ENCODE data around the gene MAGI1.

MAGI1 gene

GRCh38 chr3:65675011-65675410 is 363.7 kb downstream of the MAGI1 start:
- peaks cover 7% of the 10 kb centered on the region for H3K79me1 ChIP-seq (ENCODE audit: low read length)
- H3K9ac ChIP-seq (ENCODE audit: low read length) = no peak overlapping the region
- no peak overlapping the region for H3K4me3 ChIP-seq (ENCODE audit: low read length)
- H3K79me2 ChIP-seq (ENCODE audit: control insufficient read depth, insufficient read depth, low read length) = no peaks in the 10 kb centered on the region
- H4K8ac ChIP-seq (ENCODE audit: low read depth, low read length) = no peak overlapping the region
- no peaks in the 10 kb centered on the region for H3K27me3 ChIP-seq (ENCODE audit: insufficient read depth, low read length, poor library complexity)
- H3K27ac ChIP-seq (ENCODE audit: low read depth, low read length) = no peak overlapping the region
- no peak overlapping the region for H2AK5ac ChIP-seq (ENCODE audit: low read length)
- no peak overlapping the region for H4K5ac ChIP-seq (ENCODE audit: low read length)
- no peak overlapping the region for H3K23ac ChIP-seq (ENCODE audit: low read length)
- no peak overlapping the region for H2BK5ac ChIP-seq (ENCODE audit: low read length)
- no peaks in the 10 kb centered on the region for H3K4me1 ChIP-seq (ENCODE audit: control insufficient read depth, low read depth, low read length)
- H3K18ac ChIP-seq (ENCODE audit: low read length) = no peak overlapping the region
- no peak overlapping the region for H3K4me2 ChIP-seq (ENCODE audit: low read length)
- H2BK120ac ChIP-seq (ENCODE audit: low read depth, low read length) = no peak overlapping the region
- no CpG with 5 or more reads among the region's 3 CpGs for WGBS (ENCODE audit: extremely low coverage, insufficient coverage, low lambda C conversion rate)
- no peak for DNase-seq
- no peak overlapping the region for H3K56ac ChIP-seq (ENCODE audit: low read length)
- H2BK15ac ChIP-seq (replicated peaks; ENCODE audit: low read depth) = no peak overlapping the region
- H3K36me3 ChIP-seq (ENCODE audit: control insufficient read depth, insufficient read depth, low read length) = no peaks in the 10 kb centered on the region
- H3K4ac ChIP-seq (ENCODE audit: low read depth, low read length) = no peak overlapping the region

DNA sequence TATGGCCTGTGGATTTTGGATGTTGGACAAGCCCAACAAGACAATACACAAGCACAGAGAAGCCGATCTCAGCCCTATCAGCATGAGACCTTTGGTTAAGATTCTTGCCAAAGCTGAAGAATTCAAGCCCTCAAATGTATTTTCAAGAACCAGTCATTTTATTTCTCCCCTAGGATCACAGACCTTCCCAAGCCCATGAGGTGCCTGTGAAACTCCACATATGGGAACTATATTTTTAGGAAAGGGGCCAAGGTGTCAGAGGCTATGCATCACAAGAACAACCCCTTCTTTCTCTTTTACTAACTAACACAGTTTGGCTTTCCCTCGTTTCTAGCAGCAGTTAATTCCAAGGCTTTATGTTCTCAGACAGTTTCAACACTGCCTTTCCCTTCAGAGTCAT is 364.5 kb downstream of the MAGI1 start:
- H2BK15ac ChIP-seq (replicated peaks; ENCODE audit: low read depth) = no peak overlapping the region
- no peak overlapping the region for H3K4me3 ChIP-seq (ENCODE audit: low read length)
- H3K23ac ChIP-seq (ENCODE audit: low read length) = no peak overlapping the region
- H4K8ac ChIP-seq (ENCODE audit: low read depth, low read length) = no peak overlapping the region
- H3K56ac ChIP-seq (ENCODE audit: low read length) = no peak overlapping the region
- DNase-seq = no peak
- H3K4me1 ChIP-seq (ENCODE audit: control insufficient read depth, low read depth, low read length) = no peaks in the 10 kb centered on the region
- H2BK5ac ChIP-seq (ENCODE audit: low read length) = no peak overlapping the region
- WGBS (ENCODE audit: extremely low coverage, insufficient coverage, low lambda C conversion rate) = no CpG with 5 or more reads among the region's 2 CpGs
- no peaks in the 10 kb centered on the region for H3K36me3 ChIP-seq (ENCODE audit: control insufficient read depth, insufficient read depth, low read length)
- H3K79me1 ChIP-seq (ENCODE audit: low read length) = peaks cover 7% of the 10 kb centered on the region
- no peak overlapping the region for H2AK5ac ChIP-seq (ENCODE audit: low read length)
- H3K18ac ChIP-seq (ENCODE audit: low read length) = no peak overlapping the region
- no peak overlapping the region for H2BK120ac ChIP-seq (ENCODE audit: low read depth, low read length)
- H3K27ac ChIP-seq (ENCODE audit: low read depth, low read length) = no peak overlapping the region
- H3K4ac ChIP-seq (ENCODE audit: low read depth, low read length) = no peak overlapping the region
- H3K79me2 ChIP-seq (ENCODE audit: control insufficient read depth, insufficient read depth, low read length) = no peaks in the 10 kb centered on the region
- H3K27me3 ChIP-seq (ENCODE audit: insufficient read depth, low read length, poor library complexity) = no peaks in the 10 kb centered on the region
- no peak overlapping the region for H3K4me2 ChIP-seq (ENCODE audit: low read length)
- H3K9ac ChIP-seq (ENCODE audit: low read length) = no peak overlapping the region
- no peak overlapping the region for H4K5ac ChIP-seq (ENCODE audit: low read length)

DNA sequence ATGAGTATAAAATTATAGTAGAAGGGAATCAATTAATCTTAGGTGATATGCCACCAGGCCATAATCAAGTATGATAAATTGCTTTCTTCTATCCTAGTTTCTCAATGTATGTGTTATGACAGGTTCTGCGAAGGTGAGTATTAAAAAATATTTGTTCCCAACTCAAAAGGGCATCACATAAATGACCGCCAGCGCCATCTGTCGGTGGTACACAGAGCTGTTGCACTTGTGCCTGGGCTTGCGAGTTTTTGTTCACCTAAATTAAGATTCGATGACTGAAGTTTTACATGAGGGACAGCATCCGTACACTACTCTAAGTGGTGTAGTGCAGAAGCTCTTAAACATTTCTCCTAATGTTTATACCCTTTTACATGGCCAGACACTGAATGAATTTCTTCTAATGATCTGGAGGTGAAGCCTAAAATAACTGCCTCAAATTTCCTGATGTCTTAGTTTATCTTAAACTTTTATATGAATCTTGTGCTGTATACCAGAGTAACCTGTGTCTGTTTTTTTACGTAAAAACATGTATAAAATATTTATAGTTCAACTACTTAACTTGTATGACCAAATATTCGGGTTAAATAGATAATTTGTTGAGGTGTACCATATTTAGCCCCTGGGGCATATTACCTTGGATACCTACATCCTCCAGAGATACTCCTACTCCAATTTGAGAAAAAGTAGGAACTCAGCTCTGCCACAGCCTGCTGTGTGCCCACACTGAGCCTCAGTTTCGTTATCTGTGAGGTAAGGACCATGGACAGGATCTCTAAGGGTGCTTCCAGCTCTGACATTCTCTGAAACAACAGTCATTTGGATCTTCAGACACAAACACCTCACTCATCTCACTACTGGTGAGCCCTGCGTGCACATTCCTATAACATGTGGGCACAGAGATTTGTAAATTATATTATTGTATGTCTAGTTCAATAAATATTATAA is 365.6 kb downstream of the MAGI1 start:
- Histone ChIP-seq H4K8ac (ENCODE audit: low read depth, low read length) (no peak overlapping the region), H2BK120ac (ENCODE audit: low read depth, low read length) (no peak overlapping the region), H3K36me3 (ENCODE audit: control insufficient read depth, insufficient read depth, low read length) (no peaks in the 10 kb centered on the region), H3K18ac (ENCODE audit: low read length) (no peak overlapping the region), H3K4ac (ENCODE audit: low read depth, low read length) (no peak overlapping the region), H3K4me3 (ENCODE audit: low read length) (no peak overlapping the region), H2BK5ac (ENCODE audit: low read length) (no peak overlapping the region), H3K56ac (ENCODE audit: low read length) (no peak overlapping the region), H3K79me1 (ENCODE audit: low read length) (peaks cover 7% of the 10 kb centered on the region), H4K5ac (ENCODE audit: low read length) (no peak overlapping the region), H3K23ac (ENCODE audit: low read length) (no peak overlapping the region), H2BK15ac (replicated peaks; ENCODE audit: low read depth) (no peak overlapping the region), H3K79me2 (ENCODE audit: control insufficient read depth, insufficient read depth, low read length) (no peaks in the 10 kb centered on the region), H3K27me3 (ENCODE audit: insufficient read depth, low read length, poor library complexity) (no peaks in the 10 kb centered on the region), H3K4me2 (ENCODE audit: low read length) (no peak overlapping the region), H3K9ac (ENCODE audit: low read length) (no peak overlapping the region), H3K27ac (ENCODE audit: low read depth, low read length) (no peak overlapping the region), H3K4me1 (ENCODE audit: control insufficient read depth, low read depth, low read length) (no peaks in the 10 kb centered on the region), H2AK5ac (ENCODE audit: low read length) (no peak overlapping the region)
- peak; percentile 64 for DNase-seq
- no CpG with 5 or more reads among the region's 11 CpGs for WGBS (ENCODE audit: extremely low coverage, insufficient coverage, low lambda C conversion rate)

DNA sequence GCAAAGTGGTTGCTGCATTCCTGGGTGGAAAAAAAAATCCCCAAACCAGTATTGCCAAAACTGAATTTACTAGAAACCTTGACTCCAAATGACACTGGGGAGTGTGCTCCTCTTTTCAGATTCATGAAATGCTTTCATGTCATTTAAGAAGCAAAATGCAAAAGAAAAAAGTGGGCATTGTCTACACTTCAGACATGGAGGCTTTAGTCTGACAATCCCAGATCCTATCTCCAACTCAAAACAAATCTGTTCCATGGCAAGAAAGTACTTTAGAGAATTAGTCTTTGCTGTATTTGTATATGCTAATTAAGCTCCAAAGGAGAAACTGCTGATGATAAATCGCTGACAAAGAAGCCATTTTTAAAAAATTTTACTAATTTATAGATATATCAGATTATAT is 366.7 kb downstream of the MAGI1 start:
- Histone ChIP-seq H3K4me2 (ENCODE audit: low read length) (no peak overlapping the region), H3K27ac (ENCODE audit: low read depth, low read length) (no peak overlapping the region), H2BK5ac (ENCODE audit: low read length) (no peak overlapping the region), H3K27me3 (ENCODE audit: insufficient read depth, low read length, poor library complexity) (no peaks in the 10 kb centered on the region), H3K79me1 (ENCODE audit: low read length) (peaks cover 2% of the 10 kb centered on the region), H4K8ac (ENCODE audit: low read depth, low read length) (no peak overlapping the region), H3K23ac (ENCODE audit: low read length) (no peak overlapping the region), H3K4me3 (ENCODE audit: low read length) (no peak overlapping the region), H3K36me3 (ENCODE audit: control insufficient read depth, insufficient read depth, low read length) (no peaks in the 10 kb centered on the region), H2BK15ac (replicated peaks; ENCODE audit: low read depth) (no peak overlapping the region), H2BK120ac (ENCODE audit: low read depth, low read length) (no peak overlapping the region), H4K5ac (ENCODE audit: low read length) (no peak overlapping the region), H3K56ac (ENCODE audit: low read length) (no peak overlapping the region), H3K4me1 (ENCODE audit: control insufficient read depth, low read depth, low read length) (no peaks in the 10 kb centered on the region), H3K9ac (ENCODE audit: low read length) (no peak overlapping the region), H3K4ac (ENCODE audit: low read depth, low read length) (no peak overlapping the region), H3K18ac (ENCODE audit: low read length) (no peak overlapping the region), H2AK5ac (ENCODE audit: low read length) (no peak overlapping the region), H3K79me2 (ENCODE audit: control insufficient read depth, insufficient read depth, low read length) (no peaks in the 10 kb centered on the region)
- no peak for DNase-seq
- WGBS (ENCODE audit: extremely low coverage, insufficient coverage, low lambda C conversion rate) = no CpG with 5 or more reads among the region's 1 CpG

GRCh38 chr3:65671004-65671403 is 367.7 kb downstream of the MAGI1 start:
- no peaks in the 10 kb centered on the region for H3K27me3 ChIP-seq (ENCODE audit: insufficient read depth, low read length, poor library complexity)
- no peak overlapping the region for H2BK120ac ChIP-seq (ENCODE audit: low read depth, low read length)
- no peak overlapping the region for H3K56ac ChIP-seq (ENCODE audit: low read length)
- no peak overlapping the region for H3K9ac ChIP-seq (ENCODE audit: low read length)
- WGBS (ENCODE audit: extremely low coverage, insufficient coverage, low lambda C conversion rate) = no CpG with 5 or more reads among the region's 3 CpGs
- no peak overlapping the region for H3K18ac ChIP-seq (ENCODE audit: low read length)
- H3K4me1 ChIP-seq (ENCODE audit: control insufficient read depth, low read depth, low read length) = no peaks in the 10 kb centered on the region
- H3K79me1 ChIP-seq (ENCODE audit: low read length) = peaks cover 2% of the 10 kb centered on the region
- no peak overlapping the region for H2BK5ac ChIP-seq (ENCODE audit: low read length)
- no peak overlapping the region for H4K5ac ChIP-seq (ENCODE audit: low read length)
- no peak overlapping the region for H3K23ac ChIP-seq (ENCODE audit: low read length)
- no peaks in the 10 kb centered on the region for H3K79me2 ChIP-seq (ENCODE audit: control insufficient read depth, insufficient read depth, low read length)
- H3K4me2 ChIP-seq (ENCODE audit: low read length) = no peak overlapping the region
- H2BK15ac ChIP-seq (replicated peaks; ENCODE audit: low read depth) = no peak overlapping the region
- no peak overlapping the region for H3K27ac ChIP-seq (ENCODE audit: low read depth, low read length)
- H3K4ac ChIP-seq (ENCODE audit: low read depth, low read length) = no peak overlapping the region
- no peak for DNase-seq
- no peak overlapping the region for H3K4me3 ChIP-seq (ENCODE audit: low read length)
- no peak overlapping the region for H4K8ac ChIP-seq (ENCODE audit: low read depth, low read length)
- H3K36me3 ChIP-seq (ENCODE audit: control insufficient read depth, insufficient read depth, low read length) = no peaks in the 10 kb centered on the region
- H2AK5ac ChIP-seq (ENCODE audit: low read length) = no peak overlapping the region

Measured in mesendoderm (in vitro differentiated cells).